NOMO-1 (cell line): ENCODE measurements around the gene CXorf51A.
"Not testable (repeated sequence)": the region's sequence is repeated elsewhere in the genome, so short reads cannot be mapped to it uniquely, and the experiment has no call there.

Experiments used
- DNase-seq, 2 experiments: peaks; one replicate each; lab custom pipeline; 2025; ENCODE audit not compliant: unreplicated experiment in 2 of 2; lab: John Stamatoyannopoulos, UW

Gene CXorf51A

DNA sequence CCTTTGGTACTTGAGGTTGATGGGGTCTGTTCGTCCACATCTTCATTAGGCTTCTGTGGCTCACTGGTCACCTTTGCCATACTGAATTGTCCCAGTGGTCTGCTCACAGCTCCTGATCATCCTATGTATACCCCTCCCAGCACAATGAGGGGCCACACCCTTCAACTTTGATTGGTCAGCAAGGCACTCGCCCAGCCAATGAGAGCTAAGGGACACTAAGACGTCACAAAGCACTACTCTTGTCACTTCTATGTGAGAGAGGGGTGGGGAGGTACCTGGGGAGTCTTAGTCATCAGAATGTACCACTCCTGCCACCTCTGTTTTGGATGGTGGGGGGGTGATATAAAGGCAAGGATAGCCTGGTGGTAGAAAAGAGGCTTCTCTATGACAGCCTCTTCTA lies at the start of gene CXorf51A:
Gene CXorf51A (minus strand): TSS at position 101 of the 400 bp plus-strand sequence. CDS start 21 bp downstream, at position 80.
- DNase-seq: not testable (repeated sequence)

DNA sequence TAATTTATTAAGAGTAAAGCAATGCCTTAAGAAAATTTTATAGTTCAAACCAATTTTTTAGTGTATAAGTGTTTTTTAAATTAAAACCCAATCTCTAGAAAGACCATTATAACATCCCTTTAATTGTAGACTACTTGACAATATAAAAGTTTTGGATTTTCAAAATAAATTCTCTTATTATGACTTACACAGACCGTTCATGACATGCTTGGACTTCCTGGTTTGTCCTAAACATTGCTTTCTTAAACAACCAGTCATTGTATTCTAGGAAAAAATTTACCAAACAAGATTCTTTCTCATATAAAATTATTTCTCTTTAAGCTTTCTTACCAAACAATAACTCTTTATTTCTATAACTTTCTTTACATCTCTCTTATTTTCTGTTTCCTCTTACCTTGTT lies 49.0 kb upstream of the CXorf51A start:
- DNase-seq: no peak

DNA sequence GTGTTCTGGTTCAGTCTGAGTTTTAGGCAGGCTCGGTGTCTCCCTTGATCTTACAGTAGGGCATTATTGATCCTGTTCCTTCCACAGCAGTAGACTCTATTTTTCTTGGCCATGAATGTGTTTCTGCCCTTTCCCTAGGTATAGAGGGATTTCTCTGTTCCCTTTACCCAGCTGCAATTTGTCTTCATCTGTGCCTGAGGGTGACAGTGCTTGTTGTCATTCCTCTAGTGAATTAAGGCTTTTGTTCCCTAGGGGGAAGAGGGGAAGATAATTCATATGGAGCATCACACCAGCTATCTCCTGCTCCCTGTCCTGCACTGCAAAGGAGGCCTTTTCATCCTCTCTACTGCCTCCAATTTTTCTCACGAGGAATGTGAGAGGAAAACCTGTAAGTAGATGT lies 39.7 kb upstream of the CXorf51A start:
- no peak for DNase-seq

DNA sequence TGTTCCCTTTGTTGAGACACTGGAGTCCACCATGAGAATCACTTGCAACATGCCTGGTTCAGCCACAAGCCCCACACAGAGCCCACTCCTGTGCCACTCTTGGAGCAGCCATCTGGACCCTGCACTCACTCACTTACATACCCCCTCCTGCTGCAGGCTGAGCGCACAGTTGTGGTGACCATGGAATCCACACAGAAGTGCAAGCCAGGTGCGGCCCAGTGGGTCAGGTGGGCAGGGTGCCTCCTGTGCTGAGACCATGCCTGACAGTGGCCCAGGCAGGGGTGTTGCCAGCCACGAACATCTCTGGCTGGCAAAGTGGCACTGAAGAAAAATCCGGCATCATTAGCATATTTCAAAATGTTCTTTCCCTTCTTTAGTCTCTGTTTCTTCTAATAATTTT lies 17.4 kb upstream of the CXorf51A start:
- no peak for DNase-seq

DNA sequence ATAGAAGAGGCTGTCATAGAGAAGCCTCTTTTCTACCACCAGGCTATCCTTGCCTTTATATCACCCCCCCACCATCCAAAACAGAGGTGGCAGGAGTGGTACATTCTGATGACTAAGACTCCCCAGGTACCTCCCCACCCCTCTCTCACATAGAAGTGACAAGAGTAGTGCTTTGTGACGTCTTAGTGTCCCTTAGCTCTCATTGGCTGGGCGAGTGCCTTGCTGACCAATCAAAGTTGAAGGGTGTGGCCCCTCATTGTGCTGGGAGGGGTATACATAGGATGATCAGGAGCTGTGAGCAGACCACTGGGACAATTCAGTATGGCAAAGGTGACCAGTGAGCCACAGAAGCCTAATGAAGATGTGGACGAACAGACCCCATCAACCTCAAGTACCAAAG lies 5.1 kb downstream of the CXorf51A start, which contains the start of gene CXorf51B:
Gene CXorf51B (plus strand): TSS at position 301 of the 400 bp plus-strand sequence. CDS start 21 bp downstream, at position 322.
- DNase-seq: not testable (repeated sequence)
